Measurements from ENCODE around the gene MAFB.

Gene MAFB

DNA sequence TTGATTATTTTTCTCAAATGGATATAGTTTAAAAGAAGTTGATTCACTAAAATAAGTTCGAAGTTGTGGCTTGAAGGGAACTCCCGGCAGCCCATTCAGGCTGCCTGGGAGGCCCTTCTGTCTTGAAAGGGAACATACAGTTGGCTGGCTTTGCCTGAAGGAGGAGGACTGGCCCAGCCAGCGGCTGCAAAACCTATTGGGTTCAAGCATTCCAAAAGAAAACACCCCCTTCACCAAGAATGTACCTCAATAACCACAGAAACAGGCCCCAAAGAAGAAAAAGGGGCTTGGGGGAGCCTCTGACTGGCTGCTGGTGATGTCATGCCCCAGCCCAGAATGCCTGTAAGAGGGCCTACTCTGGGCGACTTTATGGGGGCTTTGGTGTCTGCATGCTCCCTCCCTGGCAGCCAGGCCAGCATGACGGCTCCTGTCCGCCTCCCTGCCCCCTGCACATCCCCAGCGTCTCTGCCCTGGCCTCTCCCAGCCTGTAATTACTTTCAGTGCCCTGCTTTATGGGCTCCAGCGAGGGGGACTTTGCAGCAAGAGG, 36.5 kb downstream of the MAFB start:
- no peak for DNase-seq

DNA sequence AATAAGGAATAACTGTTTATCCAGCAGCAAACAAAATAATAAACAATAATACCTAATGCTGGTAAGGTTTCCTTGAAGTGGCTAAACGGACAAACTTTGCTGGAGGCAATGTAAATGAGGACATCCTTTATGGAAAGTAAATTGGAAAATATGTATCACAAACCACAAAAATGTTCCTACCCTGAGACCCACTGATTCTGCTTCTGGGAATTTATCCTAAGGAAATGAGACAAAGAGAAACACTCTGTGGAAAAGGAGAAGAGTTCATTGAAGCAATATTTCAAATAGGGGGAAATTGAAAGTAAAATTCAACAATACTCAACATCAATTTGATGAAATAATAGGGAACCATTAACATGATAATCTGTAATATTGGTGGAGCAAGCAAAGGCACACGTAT, 37.9 kb downstream of the MAFB start:
- DNase-seq, result no peak

DNA sequence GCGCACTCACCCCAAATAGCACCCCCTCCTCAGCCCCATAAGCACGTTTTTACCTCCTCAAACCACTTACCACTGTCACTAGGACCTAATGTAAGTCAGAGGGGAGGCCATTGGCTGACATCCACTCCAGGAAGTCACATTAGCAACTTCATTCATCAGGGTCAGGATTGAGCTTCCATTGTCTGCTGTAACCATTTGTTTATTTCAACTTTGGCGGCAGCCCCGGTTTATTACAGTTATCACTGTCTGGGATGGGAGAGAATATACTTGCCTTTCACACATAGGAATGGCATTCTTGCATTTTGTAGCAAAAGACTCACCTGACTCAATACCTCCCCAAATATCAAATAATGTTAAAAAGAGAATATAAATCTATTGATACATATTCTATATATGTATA, 38.3 kb downstream of the MAFB start:
- DNase-seq, result no peak

DNA sequence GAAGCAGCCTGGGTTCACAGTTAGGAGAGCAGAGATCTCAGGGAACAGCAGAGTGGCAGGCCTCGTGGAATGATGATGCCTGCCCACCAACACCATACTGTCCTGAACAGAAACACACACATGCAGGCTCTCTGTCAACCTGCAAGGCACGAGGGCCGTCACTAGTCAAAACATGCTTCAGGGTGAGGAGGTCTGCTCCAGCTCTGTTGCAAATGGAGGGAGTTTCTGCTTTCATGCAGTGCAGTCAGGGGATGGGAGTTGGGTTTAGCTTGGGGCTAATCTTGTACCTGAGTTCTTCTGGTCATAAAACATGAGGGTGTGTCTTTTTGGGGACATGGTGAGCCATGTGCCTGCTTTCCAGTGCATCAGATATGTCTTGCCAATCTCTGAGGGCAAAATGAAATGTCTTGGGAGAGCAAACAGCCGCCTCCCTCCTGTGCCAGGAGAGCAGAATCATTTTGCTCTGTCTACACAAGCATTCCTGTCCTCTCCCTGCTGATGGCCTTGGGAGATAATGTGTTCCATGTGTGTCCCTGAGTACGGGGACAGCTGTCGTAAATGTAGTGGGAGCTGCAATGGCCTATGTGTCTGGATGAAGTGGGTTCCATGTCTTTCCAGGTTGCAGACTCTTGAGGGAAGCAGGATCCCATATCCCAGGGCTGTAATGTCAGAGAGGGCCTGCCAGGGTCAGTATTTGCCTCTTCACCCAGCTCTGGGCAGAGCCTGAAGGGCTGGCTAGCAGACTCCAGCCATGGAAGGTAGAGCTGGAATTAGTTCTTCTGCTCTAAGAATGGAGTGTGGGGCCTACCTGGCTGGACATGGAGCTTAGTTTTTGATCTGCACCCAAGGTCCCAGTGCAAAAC, 40.6 kb downstream of the MAFB start:
- no peak for DNase-seq

DNA sequence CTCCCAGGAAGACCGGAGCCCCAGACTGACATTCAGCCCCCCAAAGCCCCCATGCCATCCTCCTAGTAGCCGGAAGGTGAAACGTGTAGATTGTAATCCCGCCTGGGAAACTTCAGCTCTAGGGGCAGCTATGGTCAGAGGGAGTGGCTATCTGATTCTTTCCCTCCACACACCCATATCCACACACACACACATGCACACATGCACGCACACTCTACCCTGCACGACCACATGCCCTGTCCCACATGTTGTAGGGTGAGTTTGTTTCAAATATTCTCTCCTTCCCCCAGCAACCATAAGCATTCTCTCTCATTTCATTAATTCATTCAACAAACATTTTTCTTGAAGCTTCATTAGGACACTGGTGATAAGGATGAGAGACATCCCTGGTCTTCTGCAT, 42.2 kb downstream of the MAFB start:
- no peak for DNase-seq

- DNase-seq, result peak; percentile 77
Observed at GRCh38 chr20:40646361-40646760, 42.7 kb downstream of the MAFB start.

DNA sequence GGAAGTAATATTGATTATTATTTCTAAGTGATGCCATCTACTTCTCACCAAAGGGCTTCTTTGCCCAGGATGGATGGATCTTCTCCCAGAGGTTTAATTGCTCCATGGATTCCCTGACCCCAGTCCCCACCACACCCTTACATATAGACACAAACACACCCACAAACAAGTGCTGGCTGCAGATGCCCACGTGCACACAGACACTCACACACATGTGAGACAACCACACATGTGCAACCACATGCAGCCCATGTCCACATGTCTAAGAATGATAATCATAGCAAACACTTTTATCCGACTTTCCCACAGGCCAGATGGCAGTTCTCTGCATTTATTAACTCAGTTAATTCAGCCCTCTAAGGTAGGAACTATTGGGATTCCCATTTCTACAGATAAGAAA, 44.2 kb downstream of the MAFB start:
- DNase-seq, result no peak

- DNase-seq, result no peak
Observed at GRCh38 chr20:40643891-40644290, 45.1 kb downstream of the MAFB start.

DNA sequence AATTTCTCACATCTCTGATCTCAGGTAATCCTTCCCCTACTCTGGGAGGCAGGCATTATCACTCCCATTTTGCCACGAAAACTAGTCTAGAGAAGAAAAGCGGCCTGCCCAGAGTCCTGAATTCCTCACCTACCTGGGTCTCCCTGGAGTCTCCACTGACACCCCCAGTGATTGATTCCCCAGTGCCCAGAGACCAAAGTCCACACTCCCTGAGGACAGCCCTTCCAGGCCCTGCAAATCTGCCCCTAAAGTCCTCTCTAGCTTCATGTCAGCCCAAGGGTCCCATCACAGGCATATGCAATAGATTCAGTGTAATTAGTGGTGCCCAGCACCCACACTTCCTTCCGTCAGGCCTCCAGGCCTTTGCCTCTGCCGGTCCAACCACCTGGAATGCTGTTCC, 47.2 kb downstream of the MAFB start:
- DNase-seq, result no peak

DNA sequence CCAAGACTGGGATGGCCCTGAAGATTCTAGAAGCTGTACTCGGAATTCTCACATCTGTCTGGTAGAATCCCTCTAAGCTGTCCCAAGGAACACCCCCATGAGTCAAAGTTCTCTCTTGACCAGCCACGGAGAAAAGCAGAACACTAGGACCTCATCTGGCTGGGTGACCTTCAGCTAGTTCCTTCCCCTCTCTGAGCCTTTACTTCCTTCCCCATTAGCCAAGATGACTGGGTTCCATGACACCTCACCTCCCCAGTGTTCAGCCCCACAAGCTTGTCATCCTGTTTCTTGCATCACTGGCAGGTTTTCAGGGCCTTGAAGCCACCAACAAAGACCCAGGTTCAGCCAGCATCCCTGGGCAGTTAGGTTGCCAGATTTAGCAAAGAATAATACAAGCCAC, 47.8 kb downstream of the MAFB start:
- no peak for DNase-seq

DNA sequence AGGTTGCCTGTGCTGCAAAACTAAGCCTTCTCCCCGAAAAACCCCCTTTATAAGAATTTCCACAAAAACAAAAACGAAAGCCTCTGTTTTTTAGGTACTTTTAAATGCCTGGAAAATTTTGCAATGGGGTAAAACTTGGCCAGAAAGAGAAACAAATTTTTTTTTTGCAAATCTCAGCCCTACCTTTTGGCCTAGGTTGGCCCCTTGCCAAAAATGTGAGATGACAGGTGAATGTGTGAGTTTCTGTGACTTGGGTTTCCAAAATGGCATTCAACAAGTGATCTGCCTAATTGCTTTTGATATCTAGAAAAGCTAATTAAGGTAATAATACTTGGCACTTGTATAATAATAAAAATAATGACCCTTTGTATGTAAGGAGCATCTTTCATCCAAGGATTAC, 48.4 kb downstream of the MAFB start:
- DNase-seq, result no peak

DNA sequence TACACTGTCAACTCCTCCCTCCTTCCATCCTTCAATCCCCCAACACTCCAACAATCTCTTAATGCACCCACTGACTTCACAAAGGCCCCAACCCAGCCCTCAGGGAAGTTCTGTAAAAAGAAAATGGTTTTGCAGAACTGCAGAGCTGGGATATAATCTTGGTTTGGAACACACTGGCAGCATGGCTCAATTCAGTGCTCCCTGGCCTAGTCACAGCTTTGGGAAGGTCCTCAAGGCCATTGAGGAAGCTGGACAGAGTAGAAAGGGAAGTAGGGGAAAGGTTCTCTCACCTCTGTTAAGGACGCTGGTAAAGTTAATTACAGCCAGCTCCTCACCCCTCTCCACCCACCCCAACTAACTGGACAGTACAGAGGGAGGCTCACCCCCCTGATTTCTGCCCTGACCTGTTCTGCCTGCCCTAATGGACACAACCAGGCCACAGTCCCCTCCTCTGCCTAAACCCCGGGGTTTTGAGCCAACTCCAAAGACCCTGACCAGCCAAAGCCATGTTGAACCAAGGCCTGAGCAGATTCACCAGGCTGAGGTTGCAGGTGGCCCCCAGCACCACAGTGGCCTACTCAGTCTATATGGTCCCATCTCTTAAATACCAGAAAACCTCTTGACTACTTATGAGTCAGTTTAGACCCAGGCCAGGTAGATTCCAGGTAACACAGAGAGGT, 49.2 kb downstream of the MAFB start:
- no peak for DNase-seq

DNA sequence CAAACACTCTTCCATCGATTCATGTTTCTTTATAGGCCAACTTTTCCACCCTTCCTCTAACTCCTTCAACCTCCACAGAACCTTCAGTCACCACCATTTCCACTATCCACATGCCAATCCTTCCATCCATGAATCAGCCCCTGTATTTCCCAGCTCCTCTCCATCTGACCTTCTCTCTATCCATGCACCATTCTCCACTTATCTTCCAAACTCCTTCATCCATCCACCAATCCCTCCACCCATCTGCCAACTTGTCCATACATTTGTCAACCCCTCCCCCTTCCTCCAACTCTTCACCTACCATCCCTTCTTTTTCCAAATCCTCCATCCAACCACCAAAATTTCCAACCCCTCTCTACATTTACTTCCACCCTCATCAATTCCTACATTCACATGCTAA, 49.9 kb downstream of the MAFB start:
- no peak for DNase-seq

- no peak for DNase-seq
Observed at GRCh38 chr20:40638414-40638813, 50.6 kb downstream of the MAFB start.

GRCh38 chr20:40637176-40637575, 51.9 kb downstream of the MAFB start:
- DNase-seq, result no peak

- DNase-seq, result no peak
Observed at GRCh38 chr20:40636486-40636885, 52.5 kb downstream of the MAFB start.

DNA sequence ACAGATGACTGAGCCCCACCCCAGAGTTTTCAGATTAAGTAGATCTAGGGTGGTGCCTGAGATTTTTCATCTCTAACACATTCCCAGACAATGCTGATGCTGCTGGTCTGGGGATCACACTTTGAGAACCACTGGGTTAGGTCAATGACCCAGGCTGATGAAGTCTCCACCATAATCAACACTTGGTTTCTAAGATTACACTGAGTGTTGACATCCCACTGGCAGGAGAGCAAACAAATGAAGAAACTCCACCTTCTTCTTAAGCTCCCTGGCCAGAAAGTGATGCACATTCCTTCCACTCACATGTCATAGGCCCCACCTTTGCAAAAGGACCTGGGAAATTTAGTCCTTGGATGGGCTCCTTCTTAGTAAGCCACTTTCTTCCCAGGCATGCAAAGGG, 53.1 kb downstream of the MAFB start:
- DNase-seq, result no peak

All from NCI-H1417 treated with DMSO at 0.1 percent for 48 hours (cell line).